AG09319 (cell line): ENCODE measurements around the gene KCNG1.

Source experiments
- DNase-seq: peaks from one replicate; pipeline ENCODE4 v3.0.0-alpha.2; 2010; ENCODE audit warnings: low read depth; ENCODE audit errors: extremely low read depth
- CTCF ChIP-seq: IDR thresholded peaks from 2 replicates; pipeline ENCODE4 v1.5.1; 2011; ENCODE audit warnings: low read depth, mild to moderate bottlenecking, inconsistent platforms, low read length, moderate library complexity

Gene KCNG1

GRCh38 chr20:51002633-51003032, 20.3 kb downstream of the KCNG1 start:
- DNase-seq = no peak
- no peak for TF ChIP-seq CTCF

GRCh38 chr20:51001430-51002265, 21.3 kb downstream of the KCNG1 start:
- TF ChIP-seq CTCF = no peak
- no peak for DNase-seq

- TF ChIP-seq CTCF = no peak
- no peak for DNase-seq
Measured at GRCh38 chr20:50999355-50999754, 23.6 kb downstream of the KCNG1 start.

GRCh38 chr20:50996901-50997865, 25.7 kb downstream of the KCNG1 start:
- no peak for DNase-seq
- TF ChIP-seq CTCF = no peak

GRCh38 chr20:50995506-50995905, 27.4 kb downstream of the KCNG1 start:
- peak; percentile 27 for DNase-seq
- no peak for TF ChIP-seq CTCF

GRCh38 chr20:50993876-50994275, 29.0 kb downstream of the KCNG1 start:
- no peak for DNase-seq
- TF ChIP-seq CTCF = no peak
